ENCODE results near the gene TOM1L2.

TOM1L2 gene

DNA sequence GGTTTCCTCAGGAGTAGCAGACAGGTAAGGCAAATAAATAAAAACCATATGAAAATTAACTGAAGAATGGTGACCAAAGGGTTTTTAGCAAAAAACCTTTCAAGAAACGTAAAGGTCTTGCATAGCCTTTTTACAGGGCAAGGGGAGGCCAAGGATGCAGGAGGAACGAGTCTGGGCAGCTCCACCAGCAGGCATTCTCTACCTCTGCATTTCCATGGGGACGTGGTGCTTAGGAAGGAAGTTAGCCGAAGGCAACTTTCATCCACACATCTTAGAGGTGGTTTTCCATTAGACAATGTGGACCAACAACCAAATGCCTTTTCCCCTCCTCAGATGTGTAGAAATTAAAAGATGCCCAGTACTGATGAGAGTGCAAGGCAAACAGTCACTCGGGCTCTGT lies 20.7 kb downstream of the TOM1L2 start:
- Histone ChIP-seq H3K4me3 (ENCODE audit: low read depth in 1 of 2, low read length in 2 of 2) (no peak overlapping the region), H3K79me2 (ENCODE audit: insufficient read depth, low read length) (no peaks in the 10 kb centered on the region), H3K4me1 (ENCODE audit: insufficient read depth, low read length) (no peaks in the 10 kb centered on the region), H3K27me3 (ENCODE audit: insufficient read depth, low read length, poor library complexity) (no peaks in the 10 kb centered on the region), H3K27ac (ENCODE audit: low read length) (no peak overlapping the region), H3K9ac (ENCODE audit: low read depth, low read length) (no peak overlapping the region), H4K20me1 (ENCODE audit: insufficient read depth, low read length) (no peaks in the 10 kb centered on the region; the same call in 1 of the 2 replicates), H3K9me3 (ENCODE audit: insufficient read depth, low read length, severe bottlenecking) (no peaks in the 10 kb centered on the region), H3K4me2 (ENCODE audit: insufficient read depth, low read length) (no peak overlapping the region), H2AFZ (ENCODE audit: low read depth, low read length) (no peak overlapping the region), H3K36me3 (ENCODE audit: insufficient read depth, low read length) (no peaks in the 10 kb centered on the region)
- TF ChIP-seq, protein P1, sequence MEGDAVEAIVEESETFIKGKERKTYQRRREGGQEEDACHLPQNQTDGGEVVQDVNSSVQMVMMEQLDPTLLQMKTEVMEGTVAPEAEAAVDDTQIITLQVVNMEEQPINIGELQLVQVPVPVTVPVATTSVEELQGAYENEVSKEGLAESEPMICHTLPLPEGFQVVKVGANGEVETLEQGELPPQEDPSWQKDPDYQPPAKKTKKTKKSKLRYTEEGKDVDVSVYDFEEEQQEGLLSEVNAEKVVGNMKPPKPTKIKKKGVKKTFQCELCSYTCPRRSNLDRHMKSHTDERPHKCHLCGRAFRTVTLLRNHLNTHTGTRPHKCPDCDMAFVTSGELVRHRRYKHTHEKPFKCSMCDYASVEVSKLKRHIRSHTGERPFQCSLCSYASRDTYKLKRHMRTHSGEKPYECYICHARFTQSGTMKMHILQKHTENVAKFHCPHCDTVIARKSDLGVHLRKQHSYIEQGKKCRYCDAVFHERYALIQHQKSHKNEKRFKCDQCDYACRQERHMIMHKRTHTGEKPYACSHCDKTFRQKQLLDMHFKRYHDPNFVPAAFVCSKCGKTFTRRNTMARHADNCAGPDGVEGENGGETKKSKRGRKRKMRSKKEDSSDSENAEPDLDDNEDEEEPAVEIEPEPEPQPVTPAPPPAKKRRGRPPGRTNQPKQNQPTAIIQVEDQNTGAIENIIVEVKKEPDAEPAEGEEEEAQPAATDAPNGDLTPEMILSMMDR (IDR thresholded peaks at IDR 0.05; ENCODE audit: borderline replicate concordance, extremely low read depth, low read length, poor library complexity, severe bottlenecking): no peak
- DNase-seq (no peak), ATAC-seq (ENCODE audit: insufficient read depth, low read depth) (no peak)

DNA sequence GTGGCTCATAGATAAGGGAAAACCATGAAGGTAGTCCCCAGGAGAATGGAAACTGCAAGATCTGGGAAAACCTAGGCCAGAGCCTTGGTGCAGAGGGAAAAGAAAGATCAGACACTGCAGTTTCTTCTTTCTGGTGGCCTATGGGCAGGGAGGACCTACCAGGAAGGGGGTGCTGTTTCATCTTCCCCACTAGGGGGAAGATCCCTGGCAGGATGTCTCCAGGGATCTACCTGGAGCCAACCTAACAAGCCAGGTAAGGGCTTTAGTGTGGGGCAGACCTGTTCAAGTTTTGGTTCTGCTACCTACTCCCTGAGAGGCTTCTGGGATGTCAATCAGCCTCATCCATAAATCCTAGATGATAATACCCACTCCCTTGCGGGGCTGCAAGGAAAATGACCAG lies 21.4 kb downstream of the TOM1L2 start:
- ATAC-seq (ENCODE audit: insufficient read depth, low read depth) (no peak), DNase-seq (no peak)
- no peaks in the 10 kb centered on the region for H3K27me3 ChIP-seq (ENCODE audit: insufficient read depth, low read length, poor library complexity)
- no peaks in the 10 kb centered on the region for H3K79me2 ChIP-seq (ENCODE audit: insufficient read depth, low read length)
- H2AFZ ChIP-seq (ENCODE audit: low read depth, low read length): no peak overlapping the region
- no peaks in the 10 kb centered on the region for H3K9me3 ChIP-seq (ENCODE audit: insufficient read depth, low read length, severe bottlenecking)
- no peak overlapping the region for H3K27ac ChIP-seq (ENCODE audit: low read length)
- no peaks in the 10 kb centered on the region for H4K20me1 ChIP-seq (ENCODE audit: insufficient read depth, low read length)
- no peak overlapping the region for H3K9ac ChIP-seq (ENCODE audit: low read depth, low read length)
- H3K36me3 ChIP-seq (ENCODE audit: insufficient read depth, low read length): no peaks in the 10 kb centered on the region
- H3K4me2 ChIP-seq (ENCODE audit: insufficient read depth, low read length): no peak overlapping the region
- H3K4me1 ChIP-seq (ENCODE audit: insufficient read depth, low read length): no peaks in the 10 kb centered on the region
- TF ChIP-seq, protein P1 (IDR thresholded peaks at IDR 0.05; ENCODE audit: borderline replicate concordance, extremely low read depth, low read length, poor library complexity, severe bottlenecking): peak; percentile 19
- TF ChIP-seq EZH2 (IDR thresholded peaks at IDR 0.05; ENCODE audit: borderline replicate concordance, low read depth, low read length, severe bottlenecking): no peak
- no peak overlapping the region for H3K4me3 ChIP-seq (ENCODE audit: low read depth in 1 of 2, low read length in 2 of 2)

DNA sequence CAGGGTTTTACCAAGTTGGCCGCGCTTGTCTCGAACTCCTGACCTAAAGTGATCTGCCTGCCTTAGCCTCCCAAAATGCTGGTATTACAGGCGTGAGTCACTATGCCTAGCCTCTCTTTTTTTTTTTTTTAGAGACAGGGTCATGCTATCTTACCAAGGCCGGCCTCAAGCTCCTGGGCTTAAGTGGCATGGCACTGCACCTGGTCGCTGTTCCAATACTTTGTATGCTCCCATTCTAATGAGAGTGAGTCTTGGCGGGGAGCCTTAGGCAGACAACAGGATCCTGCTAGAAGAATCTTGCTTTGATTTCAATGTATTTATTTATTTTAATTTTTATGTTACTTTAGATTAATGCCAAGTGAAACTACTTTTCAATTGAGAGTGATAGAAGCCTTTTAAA lies 21.9 kb downstream of the TOM1L2 start:
- Histone ChIP-seq H2AFZ (ENCODE audit: low read depth, low read length) (no peak overlapping the region), H3K4me1 (ENCODE audit: insufficient read depth, low read length) (no peaks in the 10 kb centered on the region), H3K27ac (ENCODE audit: low read length) (no peak overlapping the region), H3K4me3 (ENCODE audit: low read depth in 1 of 2, low read length in 2 of 2) (no peak overlapping the region), H3K36me3 (ENCODE audit: insufficient read depth, low read length) (no peaks in the 10 kb centered on the region), H3K9me3 (ENCODE audit: insufficient read depth, low read length, severe bottlenecking) (no peaks in the 10 kb centered on the region), H3K27me3 (ENCODE audit: insufficient read depth, low read length, poor library complexity) (no peaks in the 10 kb centered on the region), H3K4me2 (ENCODE audit: insufficient read depth, low read length) (no peak overlapping the region), H4K20me1 (ENCODE audit: insufficient read depth, low read length) (no peaks in the 10 kb centered on the region), H3K79me2 (ENCODE audit: insufficient read depth, low read length) (no peaks in the 10 kb centered on the region), H3K9ac (ENCODE audit: low read depth, low read length) (no peak overlapping the region)
- TF ChIP-seq, protein P1 (IDR thresholded peaks at IDR 0.05; ENCODE audit: borderline replicate concordance, extremely low read depth, low read length, poor library complexity, severe bottlenecking): no peak
- no peak for TF ChIP-seq EZH2 (IDR thresholded peaks at IDR 0.05; ENCODE audit: borderline replicate concordance, low read depth, low read length, severe bottlenecking)
- ATAC-seq (ENCODE audit: insufficient read depth, low read depth) (no peak), DNase-seq (no peak)

DNA sequence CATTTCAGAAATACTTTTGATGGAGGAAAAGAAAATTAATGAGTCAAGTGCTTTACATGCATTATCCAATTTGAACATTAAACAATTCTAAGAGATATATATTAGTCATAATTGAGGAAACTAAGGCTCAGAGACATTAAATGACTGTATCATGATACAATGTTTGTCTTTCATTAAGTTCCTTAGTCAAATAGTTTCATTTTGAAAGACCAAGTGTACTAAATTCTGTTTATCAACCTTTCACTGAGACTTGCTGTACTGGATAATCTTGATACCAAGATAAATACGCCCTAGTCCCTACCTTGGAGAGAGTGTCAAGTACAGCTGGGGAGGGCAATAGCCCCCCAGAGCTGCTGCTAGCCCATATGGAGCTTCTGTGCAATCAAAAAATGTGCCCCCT lies 24.2 kb downstream of the TOM1L2 start:
- H3K27me3 ChIP-seq (ENCODE audit: insufficient read depth, low read length, poor library complexity): no peaks in the 10 kb centered on the region
- TF ChIP-seq, protein P1 (IDR thresholded peaks at IDR 0.05; ENCODE audit: borderline replicate concordance, extremely low read depth, low read length, poor library complexity, severe bottlenecking): no peak
- TF ChIP-seq EZH2 (IDR thresholded peaks at IDR 0.05; ENCODE audit: borderline replicate concordance, low read depth, low read length, severe bottlenecking): no peak
- peaks cover 4% of the 10 kb centered on the region; the same call in 1 of the 2 replicates for H4K20me1 ChIP-seq (ENCODE audit: insufficient read depth, low read length)
- H2AFZ ChIP-seq (ENCODE audit: low read depth, low read length): no peak overlapping the region
- DNase-seq (no peak), ATAC-seq (ENCODE audit: insufficient read depth, low read depth) (no peak)
- no peaks in the 10 kb centered on the region for H3K4me1 ChIP-seq (ENCODE audit: insufficient read depth, low read length)
- H3K79me2 ChIP-seq (ENCODE audit: insufficient read depth, low read length): no peaks in the 10 kb centered on the region
- no peak overlapping the region for H3K9ac ChIP-seq (ENCODE audit: low read depth, low read length)
- H3K27ac ChIP-seq (ENCODE audit: low read length): no peak overlapping the region
- no peaks in the 10 kb centered on the region for H3K9me3 ChIP-seq (ENCODE audit: insufficient read depth, low read length, severe bottlenecking)
- H3K36me3 ChIP-seq (ENCODE audit: insufficient read depth, low read length): no peaks in the 10 kb centered on the region
- no peak overlapping the region for H3K4me2 ChIP-seq (ENCODE audit: insufficient read depth, low read length)
- no peak overlapping the region for H3K4me3 ChIP-seq (ENCODE audit: low read depth in 1 of 2, low read length in 2 of 2)
